Liver (tissue), 9 donors: ENCODE data around the gene KLF15. TPM values are rescaled to one million over a fixed set of nuclear protein-coding genes. Genes with fewer than 3 reads are reported as not detected.

ENCODE experiments used
- DNase-seq: peaks from one replicate; pipeline ENCODE4 v3.0.0-alpha.2; 2017; ENCODE audit warnings: low spot score
- H3K27ac ChIP-seq, 2 donors: one replicate each; pipeline ENCODE4 v1.7.0; 2013; ENCODE audit warnings: inconsistent platforms in 2 of 2, low read length in 2 of 2, control low read depth in 1 of 2, low read depth in 1 of 2, mild to moderate bottlenecking in 1 of 2
- H3K27me3 ChIP-seq, 4 donors: one replicate each; pipeline versions ENCODE4 v1.6.1 to v1.7.0; 2013; ENCODE audit warnings: low read length in 3 of 4, inconsistent platforms in 1 of 4, mild to moderate bottlenecking in 1 of 4, moderate library complexity in 1 of 4; ENCODE audit not compliant: control insufficient read depth in 4 of 4, insufficient read depth in 4 of 4
- H3K36me3 ChIP-seq, 4 donors: one replicate each; pipeline versions ENCODE4 v1.6.1 to v1.7.0; 2013; ENCODE audit warnings: low read length in 3 of 4, mild to moderate bottlenecking in 3 of 4, low read depth in 1 of 4, moderate library complexity in 1 of 4; ENCODE audit not compliant: control insufficient read depth in 4 of 4, insufficient read depth in 3 of 4
- H3K4me1 ChIP-seq, 4 donors: one replicate each; pipeline versions ENCODE4 v1.6.1 to v1.7.0; 2013; ENCODE audit warnings: low read length in 3 of 4, mild to moderate bottlenecking in 3 of 4, moderate library complexity in 1 of 4; ENCODE audit not compliant: control insufficient read depth in 4 of 4, insufficient read depth in 4 of 4
- H3K4me3 ChIP-seq, 3 donors: one replicate each; pipeline versions ENCODE4 v1.6.1 to v1.7.0; 2013; ENCODE audit warnings: low read length in 3 of 3, control low read depth in 1 of 3, low read depth in 1 of 3, mild to moderate bottlenecking in 1 of 3
- H3K9ac ChIP-seq, 2 donors: one replicate each; pipeline ENCODE4 v1.7.0; 2013; ENCODE audit warnings: low read length in 2 of 2, mild to moderate bottlenecking in 2 of 2, moderate library complexity in 2 of 2, control low read depth in 1 of 2, low read depth in 1 of 2
- H3K9me3 ChIP-seq, 4 donors: one replicate each; pipeline versions ENCODE4 v1.6.1 to v1.7.0; 2013; ENCODE audit warnings: low read length in 3 of 4; ENCODE audit not compliant: control insufficient read depth in 4 of 4
- EGR1 ChIP-seq, 2 donors: IDR thresholded peaks; 2 replicates each; pipeline ENCODE4 v1.6.1; 2016 to 2018; ENCODE audit warnings: antibody characterized with exemption in 2 of 2, low read depth in 2 of 2
- FOXA1 ChIP-seq: IDR thresholded peaks from 2 replicates; pipeline ENCODE4 v1.6.1; 2016; ENCODE audit warnings: antibody characterized with exemption
- FOXA2 ChIP-seq: IDR thresholded peaks from 2 replicates; pipeline ENCODE4 v1.6.1; 2016; ENCODE audit warnings: antibody characterized with exemption
- GABPA ChIP-seq, 2 donors: IDR thresholded peaks in 1 of 2; conservative IDR thresholded peaks in 1 of 2; 2 replicates each; pipeline ENCODE4 v1.6.1; 2016; ENCODE audit warnings: antibody characterized with exemption in 2 of 2, mild to moderate bottlenecking in 1 of 2, moderate library complexity in 1 of 2
- HNF4A ChIP-seq, 2 donors: conservative IDR thresholded peaks; 2 replicates each; pipeline ENCODE4 v1.6.1; 2016; ENCODE audit warnings: antibody characterized with exemption in 2 of 2, mild to moderate bottlenecking in 2 of 2
- HNF4G ChIP-seq: IDR thresholded peaks from 2 replicates; pipeline ENCODE4 v1.6.1; 2016; ENCODE audit warnings: antibody characterized with exemption
- JUND ChIP-seq, 2 donors: IDR thresholded peaks; 2 replicates each; pipeline ENCODE4 v1.6.1; 2016; ENCODE audit warnings: antibody characterized with exemption in 2 of 2
- NR2F2 ChIP-seq: IDR thresholded peaks from 2 replicates; pipeline ENCODE4 v1.6.1; 2016; ENCODE audit warnings: antibody characterized with exemption
- RAD21 ChIP-seq, 2 donors: IDR thresholded peaks; 2 replicates each; pipeline ENCODE4 v1.6.1; 2016; ENCODE audit warnings: antibody characterized with exemption in 2 of 2, mild to moderate bottlenecking in 2 of 2
- RXRA ChIP-seq, 2 donors: IDR thresholded peaks; 2 replicates each; pipeline ENCODE4 v1.6.1; 2017 to 2018; ENCODE audit warnings: antibody characterized with exemption in 2 of 2, mild to moderate bottlenecking in 1 of 2
- SP1 ChIP-seq: IDR thresholded peaks from 2 replicates; pipeline ENCODE4 v1.6.1; 2018; ENCODE audit warnings: antibody characterized with exemption, mild to moderate bottlenecking
- TAF1 ChIP-seq: conservative IDR thresholded peaks from 2 replicates; pipeline ENCODE4 v1.6.1; 2016; ENCODE audit warnings: antibody characterized with exemption, mild to moderate bottlenecking
- YY1 ChIP-seq: IDR thresholded peaks from 2 replicates; pipeline ENCODE4 v1.6.1; 2016; ENCODE audit warnings: antibody characterized with exemption, mild to moderate bottlenecking
- WGBS: extraction: QIAGEN DNeasy Blood & Tissue Kit; methylation state at CpG from one replicate; pipeline ENCODE4 v1.1.7; 2013; 5-methylcytosine and 5-hydroxymethylcytosine counted together
- polyA plus RNA-seq, 2 donors: library from polyadenylated mRNA; stranded (reverse) in 1 of 2; unstranded in 1 of 2; fragments of 200-250 nt in 1 of 2; fragments of >200 nt in 1 of 2; fragmentation: Nextera tagmentation in 1 of 2; extraction: Ambion mirVana in 1 of 2; gene quantifications; one replicate each; pipeline versions ENCODE4 v1.2.1 to v1.2.3, GENCODE V29; 2013 to 2015
- total RNA-seq, 2 donors: library from RNA; depleted of rRNA; stranded (reverse); fragments of >200 nt; gene quantifications; one replicate each; pipeline ENCODE4 v1.2.3, GENCODE V29; 2014
- TF ChIP-seq, protein P1 (sequence below): IDR thresholded peaks from 2 replicates; pipeline ENCODE4 v1.6.1; 2016; ENCODE audit warnings: antibody characterized with exemption, mild to moderate bottlenecking
- TF ChIP-seq, protein P2 (sequence below): IDR thresholded peaks from 2 replicates; pipeline ENCODE4 v1.6.1; 2016; ENCODE audit warnings: antibody characterized with exemption
- TF ChIP-seq, protein P3 (sequence below): IDR thresholded peaks from 2 replicates; pipeline ENCODE4 v1.6.1; 2016; ENCODE audit warnings: antibody characterized with exemption
- TF ChIP-seq, protein P4 (sequence below): IDR thresholded peaks from 2 replicates; pipeline ENCODE4 v1.6.1; 2016; ENCODE audit warnings: antibody characterized with exemption
- TF ChIP-seq, protein P5 (sequence below): fragments of 150-350 bp; IDR thresholded peaks from 2 replicates; pipeline ENCODE4 v1.5.1; 2017; ENCODE audit warnings: improper control_type of control experiment, low read depth, low read length; ENCODE audit not compliant: missing input control
- donor health status: healthy.
- donor health status: healthy.
- donor health status: healthy.
- donor health status: healthy.
- donor health status: healthy.

Gene KLF15
- total and polyA plus RNA-seq, 4 donors, result 21.4 to 103 (median 49.3) TPM

DNA sequence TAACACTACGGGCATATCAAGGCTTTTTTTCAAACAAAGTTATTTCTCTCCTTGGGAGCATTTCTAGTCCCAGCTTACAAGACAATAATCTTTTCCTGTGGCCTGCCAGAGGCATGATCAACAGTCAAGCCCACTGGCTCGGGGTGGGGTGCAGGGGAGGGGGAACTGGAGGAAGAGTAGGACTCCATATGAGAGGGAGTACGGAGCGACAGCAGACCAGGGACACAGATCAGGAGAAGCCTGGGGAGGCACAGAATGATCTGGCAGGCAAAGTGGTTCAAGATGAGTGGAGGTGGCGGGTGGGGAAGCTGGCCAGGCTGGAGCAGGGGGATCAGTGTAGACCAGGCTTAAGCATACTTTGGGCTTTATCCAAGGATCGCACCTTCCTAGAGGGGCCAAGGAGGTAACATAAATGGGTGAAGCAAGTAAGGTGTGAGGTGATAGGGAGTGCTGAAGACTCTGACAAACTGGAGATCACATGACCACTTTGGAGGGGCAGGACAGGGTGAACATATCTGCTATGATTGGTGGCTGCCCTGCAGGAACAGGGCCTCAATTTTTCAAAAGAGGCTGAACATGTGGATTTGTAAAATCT lies 37.4 kb downstream of the KLF15 start:
- H3K9me3 ChIP-seq, result no peaks in the 10 kb centered on the region
- WGBS, result 87% methylated on average over 6 of the region's 6 CpGs
- TF ChIP-seq JUND (IDR thresholded peaks at IDR 0.05), result no peak
- no peak for TF ChIP-seq NR2F2
- TF ChIP-seq EGR1 (IDR thresholded peaks at IDR 0.05; ENCODE audit: low read depth in 2 of 2), result no peak
- TF ChIP-seq RAD21 (IDR thresholded peaks at IDR 0.05), result no peak
- no peak for TF ChIP-seq TAF1
- TF ChIP-seq FOXA2, result no peak
- no peak for TF ChIP-seq FOXA1
- no peak for TF ChIP-seq YY1
- TF ChIP-seq HNF4G, result no peak
- TF ChIP-seq, protein P1, sequence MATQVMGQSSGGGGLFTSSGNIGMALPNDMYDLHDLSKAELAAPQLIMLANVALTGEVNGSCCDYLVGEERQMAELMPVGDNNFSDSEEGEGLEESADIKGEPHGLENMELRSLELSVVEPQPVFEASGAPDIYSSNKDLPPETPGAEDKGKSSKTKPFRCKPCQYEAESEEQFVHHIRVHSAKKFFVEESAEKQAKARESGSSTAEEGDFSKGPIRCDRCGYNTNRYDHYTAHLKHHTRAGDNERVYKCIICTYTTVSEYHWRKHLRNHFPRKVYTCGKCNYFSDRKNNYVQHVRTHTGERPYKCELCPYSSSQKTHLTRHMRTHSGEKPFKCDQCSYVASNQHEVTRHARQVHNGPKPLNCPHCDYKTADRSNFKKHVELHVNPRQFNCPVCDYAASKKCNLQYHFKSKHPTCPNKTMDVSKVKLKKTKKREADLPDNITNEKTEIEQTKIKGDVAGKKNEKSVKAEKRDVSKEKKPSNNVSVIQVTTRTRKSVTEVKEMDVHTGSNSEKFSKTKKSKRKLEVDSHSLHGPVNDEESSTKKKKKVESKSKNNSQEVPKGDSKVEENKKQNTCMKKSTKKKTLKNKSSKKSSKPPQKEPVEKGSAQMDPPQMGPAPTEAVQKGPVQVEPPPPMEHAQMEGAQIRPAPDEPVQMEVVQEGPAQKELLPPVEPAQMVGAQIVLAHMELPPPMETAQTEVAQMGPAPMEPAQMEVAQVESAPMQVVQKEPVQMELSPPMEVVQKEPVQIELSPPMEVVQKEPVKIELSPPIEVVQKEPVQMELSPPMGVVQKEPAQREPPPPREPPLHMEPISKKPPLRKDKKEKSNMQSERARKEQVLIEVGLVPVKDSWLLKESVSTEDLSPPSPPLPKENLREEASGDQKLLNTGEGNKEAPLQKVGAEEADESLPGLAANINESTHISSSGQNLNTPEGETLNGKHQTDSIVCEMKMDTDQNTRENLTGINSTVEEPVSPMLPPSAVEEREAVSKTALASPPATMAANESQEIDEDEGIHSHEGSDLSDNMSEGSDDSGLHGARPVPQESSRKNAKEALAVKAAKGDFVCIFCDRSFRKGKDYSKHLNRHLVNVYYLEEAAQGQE, result no peak
- no peak for TF ChIP-seq SP1
- no peak for TF ChIP-seq GABPA (IDR thresholded peaks at IDR 0.05 in 1 of 2, conservative IDR thresholded peaks at IDR 0.05 in 1 of 2)
- no peak for TF ChIP-seq HNF4A (conservative IDR thresholded peaks at IDR 0.05)
- H3K4me1 ChIP-seq, result peaks cover 0 to 7% (median 4%) of the 10 kb centered on the region in 4 donors
- H3K9ac ChIP-seq, result no peak overlapping the region
- no peaks in the 10 kb centered on the region for H3K27me3 ChIP-seq
- no peaks in the 10 kb centered on the region for H3K36me3 ChIP-seq
- H3K27ac ChIP-seq, result no peak overlapping the region
- DNase-seq, result no peak
- no peak overlapping the region for H3K4me3 ChIP-seq

DNA sequence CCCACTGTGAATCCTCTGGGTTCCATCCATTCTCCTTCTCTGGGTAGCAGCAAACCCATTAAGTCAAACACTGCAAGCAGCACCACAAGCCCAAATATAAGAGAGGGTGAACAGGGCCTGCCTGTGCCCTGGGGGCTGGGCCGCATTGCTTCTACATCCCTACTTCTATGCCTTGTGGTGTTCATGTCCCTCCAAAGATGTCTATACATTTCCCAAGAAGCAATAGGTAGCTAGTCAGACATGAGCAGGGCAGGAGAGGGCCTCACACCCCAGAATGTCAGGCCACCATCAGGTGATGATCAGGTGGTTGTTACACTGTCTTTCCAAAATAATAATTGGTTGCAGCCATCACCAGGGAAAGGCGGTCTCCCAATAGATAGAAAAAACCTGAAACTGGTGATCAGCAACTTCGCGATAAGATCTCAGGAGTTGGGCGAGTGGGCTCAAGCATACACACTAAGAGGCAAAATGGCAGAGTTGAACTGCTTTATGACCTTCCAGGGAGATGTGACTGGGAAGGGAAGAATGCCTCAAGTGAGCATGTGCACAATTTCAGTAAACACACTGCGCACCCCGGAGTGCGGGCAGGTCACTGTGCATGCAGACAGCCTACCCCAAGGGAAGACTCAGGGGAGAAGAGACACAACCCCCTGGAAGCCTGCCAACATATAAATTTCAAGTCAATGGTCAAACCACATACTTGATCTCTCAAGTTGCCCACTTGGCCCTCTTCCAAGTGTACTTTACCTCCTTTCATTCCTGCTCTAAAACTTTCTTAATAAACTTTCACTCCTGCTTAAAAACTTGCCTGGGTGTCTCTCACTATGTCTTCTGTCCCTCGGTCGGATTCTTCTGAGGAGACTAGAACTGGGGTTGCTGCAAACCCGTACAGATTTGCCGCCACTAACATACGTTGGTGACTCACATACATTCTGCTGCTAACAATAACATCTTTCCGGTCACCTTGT lies 39.9 kb downstream of the KLF15 start:
- DNase-seq, result no peak

More for the DNA sequence above, 39.9 kb downstream of the KLF15 start:
- Histone ChIP-seq H3K27ac (no peak overlapping the region), H3K9me3 (no peaks in the 10 kb centered on the region), H3K27me3 (no peaks in the 10 kb centered on the region), H3K4me3 (no peak overlapping the region), H3K36me3 (no peaks in the 10 kb centered on the region), H3K4me1 (peaks cover 0 to 3% (median 1%) of the 10 kb centered on the region in 4 donors), H3K9ac (no peak overlapping the region)
- TF ChIP-seq, protein P2, sequence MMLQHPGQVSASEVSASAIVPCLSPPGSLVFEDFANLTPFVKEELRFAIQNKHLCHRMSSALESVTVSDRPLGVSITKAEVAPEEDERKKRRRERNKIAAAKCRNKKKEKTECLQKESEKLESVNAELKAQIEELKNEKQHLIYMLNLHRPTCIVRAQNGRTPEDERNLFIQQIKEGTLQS, result no peak
- TF ChIP-seq RAD21 (IDR thresholded peaks at IDR 0.05) (no peak), HNF4A (conservative IDR thresholded peaks at IDR 0.05) (no peak), GABPA (IDR thresholded peaks at IDR 0.05 in 1 of 2, conservative IDR thresholded peaks at IDR 0.05 in 1 of 2) (no peak), JUND (IDR thresholded peaks at IDR 0.05) (no peak), RXRA (IDR thresholded peaks at IDR 0.05) (no peak), TAF1 (no peak), SP1 (no peak), NR2F2 (no peak), HNF4G (no peak), FOXA1 (no peak), YY1 (no peak), EGR1 (IDR thresholded peaks at IDR 0.05; ENCODE audit: low read depth in 2 of 2) (no peak), FOXA2 (no peak)
- TF ChIP-seq, protein P3, sequence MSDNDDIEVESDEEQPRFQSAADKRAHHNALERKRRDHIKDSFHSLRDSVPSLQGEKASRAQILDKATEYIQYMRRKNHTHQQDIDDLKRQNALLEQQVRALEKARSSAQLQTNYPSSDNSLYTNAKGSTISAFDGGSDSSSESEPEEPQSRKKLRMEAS, result no peak
- TF ChIP-seq, protein P4, sequence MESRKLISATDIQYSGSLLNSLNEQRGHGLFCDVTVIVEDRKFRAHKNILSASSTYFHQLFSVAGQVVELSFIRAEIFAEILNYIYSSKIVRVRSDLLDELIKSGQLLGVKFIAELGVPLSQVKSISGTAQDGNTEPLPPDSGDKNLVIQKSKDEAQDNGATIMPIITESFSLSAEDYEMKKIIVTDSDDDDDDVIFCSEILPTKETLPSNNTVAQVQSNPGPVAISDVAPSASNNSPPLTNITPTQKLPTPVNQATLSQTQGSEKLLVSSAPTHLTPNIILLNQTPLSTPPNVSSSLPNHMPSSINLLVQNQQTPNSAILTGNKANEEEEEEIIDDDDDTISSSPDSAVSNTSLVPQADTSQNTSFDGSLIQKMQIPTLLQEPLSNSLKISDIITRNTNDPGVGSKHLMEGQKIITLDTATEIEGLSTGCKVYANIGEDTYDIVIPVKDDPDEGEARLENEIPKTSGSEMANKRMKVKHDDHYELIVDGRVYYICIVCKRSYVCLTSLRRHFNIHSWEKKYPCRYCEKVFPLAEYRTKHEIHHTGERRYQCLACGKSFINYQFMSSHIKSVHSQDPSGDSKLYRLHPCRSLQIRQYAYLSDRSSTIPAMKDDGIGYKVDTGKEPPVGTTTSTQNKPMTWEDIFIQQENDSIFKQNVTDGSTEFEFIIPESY, result no peak
- TF ChIP-seq, protein P5, sequence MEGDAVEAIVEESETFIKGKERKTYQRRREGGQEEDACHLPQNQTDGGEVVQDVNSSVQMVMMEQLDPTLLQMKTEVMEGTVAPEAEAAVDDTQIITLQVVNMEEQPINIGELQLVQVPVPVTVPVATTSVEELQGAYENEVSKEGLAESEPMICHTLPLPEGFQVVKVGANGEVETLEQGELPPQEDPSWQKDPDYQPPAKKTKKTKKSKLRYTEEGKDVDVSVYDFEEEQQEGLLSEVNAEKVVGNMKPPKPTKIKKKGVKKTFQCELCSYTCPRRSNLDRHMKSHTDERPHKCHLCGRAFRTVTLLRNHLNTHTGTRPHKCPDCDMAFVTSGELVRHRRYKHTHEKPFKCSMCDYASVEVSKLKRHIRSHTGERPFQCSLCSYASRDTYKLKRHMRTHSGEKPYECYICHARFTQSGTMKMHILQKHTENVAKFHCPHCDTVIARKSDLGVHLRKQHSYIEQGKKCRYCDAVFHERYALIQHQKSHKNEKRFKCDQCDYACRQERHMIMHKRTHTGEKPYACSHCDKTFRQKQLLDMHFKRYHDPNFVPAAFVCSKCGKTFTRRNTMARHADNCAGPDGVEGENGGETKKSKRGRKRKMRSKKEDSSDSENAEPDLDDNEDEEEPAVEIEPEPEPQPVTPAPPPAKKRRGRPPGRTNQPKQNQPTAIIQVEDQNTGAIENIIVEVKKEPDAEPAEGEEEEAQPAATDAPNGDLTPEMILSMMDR, result no peak
- TF ChIP-seq, protein P1, result no peak
- WGBS, result 94% methylated on average over 14 of the region's 14 CpGs
